GM18520 (cell line): Measurements from ENCODE around the gene C2orf15.
"Not testable (repeated sequence)": the region's sequence is repeated elsewhere in the genome, so short reads cannot be mapped to it uniquely, and the experiment has no call there.

Experiments used
- ATAC-seq: cut with Tn5 transposase; IDR thresholded peaks from one replicate; pipeline ENCODE4 v1.9.1; 2021; ENCODE audit not compliant: unreplicated experiment

The C2orf15 gene

GRCh38 chr2:99141110-99142108 lies at the start of gene C2orf15:
Gene C2orf15 (plus strand): TSS chr2:99141707. CDS start chr2:99150559, 8,852 bp downstream.
- peak; percentile 75 for ATAC-seq

GRCh38 chr2:99096728-99097127 lies 44.8 kb upstream of the C2orf15 start:
- ATAC-seq = peak; percentile 58

- no peak for ATAC-seq
These were observed 39.8 kb upstream of the C2orf15 start for GRCh38 chr2:99101697-99102096.

- no peak for ATAC-seq
These were observed 37.5 kb upstream of the C2orf15 start for GRCh38 chr2:99104006-99104405.

- ATAC-seq = no peak
These were observed 34.6 kb upstream of the C2orf15 start for GRCh38 chr2:99106913-99107312.

DNA sequence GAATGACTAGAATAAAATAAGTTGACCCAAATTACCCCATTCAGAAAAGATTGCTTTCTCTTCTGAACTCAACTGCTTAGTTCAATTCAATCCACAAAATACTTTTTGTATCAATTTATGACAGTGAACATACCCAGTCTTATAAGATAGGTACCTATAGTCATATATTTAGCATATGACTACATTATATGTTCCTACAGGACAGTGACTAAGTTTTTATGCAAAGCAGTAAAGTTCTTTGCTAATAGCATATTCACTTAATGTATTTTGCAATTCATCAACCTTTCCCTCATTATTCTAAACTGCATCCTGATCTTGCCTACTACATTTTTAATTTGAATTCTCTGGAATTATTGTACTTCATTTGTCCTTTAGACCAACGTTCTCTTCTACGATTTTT lies 30.3 kb upstream of the C2orf15 start:
- no peak for ATAC-seq

GRCh38 chr2:99111945-99112344 lies 29.6 kb upstream of the C2orf15 start:
- no peak for ATAC-seq

- ATAC-seq = no peak
These were observed 28.9 kb upstream of the C2orf15 start for GRCh38 chr2:99112617-99113016.

DNA sequence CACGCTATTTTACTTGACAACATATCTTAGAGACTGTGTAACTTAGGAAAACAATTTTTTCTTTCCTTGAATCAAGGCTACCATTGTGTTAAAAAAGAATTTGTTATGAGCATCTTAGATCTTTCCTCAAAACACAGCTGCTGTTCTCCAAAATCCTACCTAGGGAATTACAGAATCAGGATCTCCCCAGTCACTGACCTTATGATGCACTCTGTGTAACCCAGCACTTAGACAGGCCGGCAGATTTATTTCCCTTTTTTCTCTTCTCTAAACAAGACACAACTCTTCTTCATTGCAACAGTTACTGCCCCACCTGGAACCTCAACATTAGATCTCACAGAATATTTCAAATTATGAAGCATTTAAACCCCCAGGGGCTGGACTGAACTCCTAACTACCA lies 13.5 kb upstream of the C2orf15 start:
- ATAC-seq = no peak

DNA sequence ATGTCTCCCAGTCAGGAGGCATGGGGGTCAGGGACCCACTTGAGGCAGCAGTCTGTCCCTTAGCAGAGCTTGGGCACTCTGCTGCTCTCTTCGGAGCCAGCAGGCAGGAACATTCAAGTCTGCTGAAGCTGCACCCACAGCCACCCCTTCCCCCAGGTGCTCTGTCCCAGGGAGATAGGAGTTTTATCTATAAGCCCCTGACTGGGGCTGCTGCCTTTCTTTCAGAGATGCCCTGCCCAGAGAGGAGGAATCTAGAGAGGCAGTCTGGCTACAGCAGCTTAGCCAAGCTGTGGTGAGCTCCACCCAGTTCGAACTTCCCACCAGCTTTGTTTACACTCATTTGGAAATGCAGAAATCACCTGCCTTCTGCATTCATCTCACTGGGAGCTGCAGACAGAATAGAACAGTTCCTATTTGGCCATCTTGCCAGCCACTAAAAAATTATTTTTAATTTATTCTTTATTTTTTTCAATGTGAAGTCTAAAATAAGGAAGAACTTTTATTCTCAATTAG lies 6.4 kb upstream of the C2orf15 start:
- not testable (repeated sequence) for ATAC-seq

DNA sequence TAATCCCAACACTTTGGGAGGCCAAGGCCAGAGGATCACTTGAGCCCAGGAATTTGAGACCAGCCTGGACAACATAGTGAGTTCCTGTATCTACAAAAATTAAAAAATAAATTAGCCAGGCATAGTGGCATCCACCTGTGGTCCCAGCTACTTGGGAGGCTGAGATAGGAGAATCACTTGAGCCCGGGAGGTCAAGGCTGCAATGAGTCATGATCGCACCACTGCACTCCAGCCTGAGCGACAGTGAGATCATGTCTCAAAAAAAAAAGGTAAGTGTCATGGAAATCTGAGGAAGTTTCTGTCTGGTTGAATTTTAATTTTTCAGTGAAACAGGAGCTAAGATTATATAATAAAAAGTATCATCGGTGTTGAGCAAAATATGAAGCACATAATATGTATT lies 2.5 kb upstream of the C2orf15 start:
- ATAC-seq = no peak

DNA sequence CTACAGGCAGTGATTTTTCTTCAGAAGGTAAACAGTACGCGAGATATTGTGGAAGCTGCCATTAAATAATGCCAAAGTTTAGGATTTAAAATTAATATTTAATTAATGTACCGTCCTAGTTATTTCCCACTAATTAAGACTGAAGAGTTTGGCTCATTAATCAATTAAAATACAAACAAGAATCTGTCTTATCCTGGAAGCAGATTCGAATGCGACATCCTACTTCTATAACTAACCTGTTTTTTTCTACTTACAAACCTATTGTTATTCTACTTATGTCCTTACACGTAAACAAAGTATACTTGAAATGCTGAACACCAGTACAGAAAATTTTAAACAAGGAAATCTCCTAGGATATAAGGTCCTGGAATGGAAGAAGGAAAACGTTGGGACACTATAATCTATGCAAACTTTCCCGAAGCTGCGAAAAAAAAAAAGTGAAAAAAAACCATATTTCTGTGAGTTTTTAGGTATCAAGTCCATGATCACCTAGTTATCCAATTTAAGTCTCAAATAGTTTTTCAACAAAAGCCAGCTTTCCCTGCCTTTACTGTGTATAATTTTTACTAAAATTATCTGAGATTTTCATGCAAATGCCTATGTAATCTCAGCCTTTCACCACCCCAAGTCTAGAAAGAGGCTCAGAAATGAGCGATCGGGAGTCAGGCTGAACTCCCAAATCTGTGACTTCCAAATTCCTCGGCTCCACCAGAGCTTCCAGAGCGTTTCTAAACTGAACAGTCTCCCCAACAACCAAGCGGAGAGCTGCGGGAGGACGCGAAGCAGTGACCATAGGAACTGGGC lies 1.2 kb upstream of the C2orf15 start:
- ATAC-seq = no peak

DNA sequence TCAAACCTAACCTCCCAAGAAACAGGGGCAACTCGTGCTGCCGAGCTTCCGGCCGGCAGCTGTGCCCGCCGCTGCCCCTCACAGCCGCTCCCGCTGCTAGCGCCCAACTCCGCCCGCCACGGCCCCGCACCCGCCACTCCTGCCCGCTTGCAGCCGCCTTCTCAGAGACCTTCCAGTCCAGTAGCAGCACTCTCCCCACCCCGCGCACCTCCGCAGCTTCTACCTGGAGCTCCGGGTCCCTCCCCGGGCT lies 722 bp upstream of the C2orf15 start:
- ATAC-seq = peak; percentile 20

GRCh38 chr2:99150706-99151105 lies 9.2 kb downstream of the C2orf15 start:
- ATAC-seq = no peak

DNA sequence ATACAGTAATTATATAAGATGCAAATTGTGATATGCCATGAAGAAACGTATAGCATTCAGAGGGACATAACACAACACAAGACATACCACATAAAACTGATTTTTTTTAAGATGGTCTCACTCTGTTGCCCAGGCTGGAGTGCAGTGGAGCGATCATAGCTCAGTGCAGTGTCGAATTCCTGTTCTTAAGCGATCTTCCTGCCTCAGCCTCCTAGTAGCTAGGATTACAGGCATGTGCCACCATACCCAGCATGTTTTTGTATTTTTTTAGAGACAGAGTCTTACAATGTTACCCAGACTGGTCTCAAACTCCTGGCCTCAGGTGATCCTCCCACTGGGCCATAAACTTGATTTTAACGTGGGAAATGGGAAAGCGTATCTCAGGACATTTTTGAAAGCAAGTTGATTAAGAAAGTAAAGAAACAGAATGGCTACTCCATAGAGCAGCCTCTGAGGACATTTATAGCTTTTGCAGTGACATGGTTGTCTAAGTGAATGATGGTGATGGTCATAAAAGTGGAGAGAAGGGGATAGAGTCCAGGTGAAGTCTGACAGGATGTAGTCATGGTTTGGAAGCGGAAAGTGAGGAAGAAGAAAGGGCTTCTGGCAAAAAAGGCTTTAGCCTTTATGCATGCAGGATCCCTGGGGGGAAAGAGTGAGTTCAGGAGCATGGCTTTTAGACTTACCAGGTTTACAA lies 10.8 kb downstream of the C2orf15 start:
- ATAC-seq = no peak

DNA sequence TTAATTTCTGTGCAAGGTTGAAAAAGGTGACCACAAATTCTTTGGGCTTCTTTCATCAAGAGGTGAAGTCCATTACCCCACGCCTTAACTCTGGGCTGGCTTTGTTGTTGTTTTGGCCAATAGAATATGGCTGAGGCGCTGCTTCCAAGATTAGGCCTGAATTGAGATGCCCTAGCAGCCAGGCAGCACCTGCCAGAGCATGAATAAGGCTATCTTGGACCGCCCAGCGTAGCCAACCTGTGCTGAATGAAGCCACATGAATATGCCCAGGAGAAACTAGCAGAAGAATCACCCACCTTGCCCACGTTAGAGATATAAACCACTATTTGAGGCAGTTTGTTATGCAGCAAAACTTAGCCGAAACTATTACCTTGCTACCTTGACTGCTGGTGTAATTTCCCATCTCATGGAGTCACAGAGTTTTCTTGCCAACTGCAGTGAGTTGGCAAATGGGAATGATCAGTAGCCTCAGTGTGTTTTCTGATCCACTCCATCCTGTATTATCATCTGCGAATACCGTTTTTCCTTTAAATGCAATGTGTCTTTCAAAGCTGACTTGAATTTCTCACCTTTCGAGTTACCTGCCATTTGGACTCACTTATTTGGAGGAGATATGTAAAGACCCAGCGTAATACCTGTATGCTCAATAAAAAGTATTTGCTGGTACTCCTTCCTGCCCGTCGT lies 12.6 kb downstream of the C2orf15 start:
- no peak for ATAC-seq

GRCh38 chr2:99154643-99155536 lies 13.4 kb downstream of the C2orf15 start, which contains the start of the genes LIPT1 and TSGA10:
Gene LIPT1 (plus strand): TSS chr2:99154967. CDS start chr2:99161958, 6,991 bp downstream.
Gene TSGA10 (minus strand): TSS chr2:99154942. CDS start chr2:99109439, 45,503 bp downstream.
- ATAC-seq = peak; percentile 88

DNA sequence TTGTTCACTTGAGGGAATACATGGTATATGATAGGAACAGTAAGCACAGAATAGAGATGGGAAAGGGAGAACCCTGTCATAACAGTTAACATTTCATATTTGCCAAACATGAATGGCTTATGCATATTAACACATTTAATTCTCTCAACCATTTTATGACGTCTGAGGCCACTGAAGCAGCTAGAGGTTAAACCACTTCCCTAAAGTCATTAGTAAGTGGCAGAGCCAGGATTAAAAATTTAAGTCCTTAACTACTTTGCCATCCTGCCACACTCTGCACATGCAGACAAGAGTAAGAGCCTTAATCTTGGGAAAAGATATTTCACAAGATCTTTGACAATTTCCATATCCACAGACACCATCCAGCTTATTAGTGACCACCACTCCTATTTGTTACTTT lies 15.4 kb downstream of the C2orf15 start:
- ATAC-seq = no peak

DNA sequence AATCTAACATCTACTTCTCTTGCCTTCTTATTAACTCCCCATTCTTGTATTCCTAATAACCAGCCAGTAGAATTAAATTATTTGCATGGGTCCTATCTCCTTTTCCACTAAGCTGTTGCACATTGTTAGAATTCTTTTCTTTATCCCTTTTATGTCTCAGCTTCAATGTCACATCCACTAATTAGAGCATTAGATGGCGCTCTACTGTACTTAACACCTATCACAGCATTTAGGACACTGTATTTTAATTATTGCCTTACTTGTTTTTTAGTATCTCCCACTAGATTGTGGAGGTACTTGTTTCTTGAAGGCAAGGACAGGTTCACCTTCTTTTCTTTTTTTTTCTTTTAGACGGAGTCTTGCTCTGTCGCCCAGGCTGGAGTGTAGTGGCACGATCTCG lies 17.1 kb downstream of the C2orf15 start:
- no peak for ATAC-seq
